WTC11 (cell line): ENCODE data around the gene SLC1A4. TPM values are rescaled to one million over a fixed set of nuclear protein-coding genes. Genes with fewer than 3 reads are reported as not detected.

ENCODE experiments used
- ATAC-seq: fragments of 200-7000 bp; cut with Tn5 transposase; 2 replicates; pipeline ENCODE4 v1.10.0; 2021; ENCODE audit warnings: mild to moderate bottlenecking, moderate library complexity
- CTCF ChIA-PET: fragments of 300-600 bp; sonication (Branson Sonifier 250); formaldehyde crosslinking; loops from one replicate; lab custom pipeline; 2021; ENCODE audit warnings: antibody characterized with exemption; lab: Charles Lee
- POLR2A ChIA-PET: fragments of 350-600 bp; sonication (Branson Sonifier 250); formaldehyde crosslinking; loops from one replicate; lab custom pipeline; 2021; ENCODE audit warnings: antibody characterized with exemption; lab: Charles Lee
- DNase-seq: peaks from one replicate; pipeline ENCODE4 v3.0.0; 2021; ENCODE audit warnings: low spot score
- H3K27ac Mint-ChIP-seq: 2 replicates; pipeline ENCODE4 v1.8.0; 2021; ENCODE audit warnings: mixed read lengths
- H3K27me3 Mint-ChIP-seq: 2 replicates; pipeline ENCODE4 v1.8.0; 2021; ENCODE audit warnings: low read depth, mild to moderate bottlenecking, moderate library complexity, mixed read lengths
- H3K36me3 Mint-ChIP-seq: 2 replicates; pipeline ENCODE4 v1.8.0; 2021; ENCODE audit warnings: mixed read lengths
- H3K4me1 Mint-ChIP-seq: 2 replicates; pipeline ENCODE4 v1.8.0; 2022; ENCODE audit warnings: mixed read lengths
- H3K4me3 Mint-ChIP-seq: 2 replicates; pipeline ENCODE4 v1.8.0; 2021; ENCODE audit warnings: mild to moderate bottlenecking, moderate library complexity, mixed read lengths
- H3K9me3 Mint-ChIP-seq: 2 replicates; pipeline ENCODE4 v1.8.0; 2021; ENCODE audit warnings: mixed read lengths
- ARID4B ChIP-seq: sonication (generic); formaldehyde crosslinking; IDR thresholded peaks from 2 replicates; pipeline ENCODE4 v1.8.0; 2023; ENCODE audit warnings: missing genetic modification reagents, mild to moderate bottlenecking, borderline replicate concordance
- CREB1 ChIP-seq: sonication (generic); formaldehyde crosslinking; IDR thresholded peaks from 2 replicates; pipeline ENCODE4 v1.8.0; 2023; ENCODE audit warnings: mild to moderate bottlenecking, missing genetic modification reagents
- E2F5 ChIP-seq: sonication (generic); formaldehyde crosslinking; IDR thresholded peaks from 2 replicates; pipeline ENCODE4 v1.8.1; 2022; ENCODE audit warnings: mild to moderate bottlenecking, moderate library complexity, missing genetic modification reagents
- ELF4 ChIP-seq: sonication (generic); formaldehyde crosslinking; IDR thresholded peaks from 2 replicates; pipeline ENCODE4 v1.8.1; 2022; ENCODE audit warnings: low read depth, mild to moderate bottlenecking, moderate library complexity, missing genetic modification reagents
- EMX1 ChIP-seq: fragments of 250-450 bp; sonication (Bioruptor Pico); IDR thresholded peaks from 2 replicates; pipeline ENCODE4 v1.8.0; 2021; ENCODE audit warnings: mild to moderate bottlenecking
- ESRRA ChIP-seq: sonication (generic); formaldehyde crosslinking; IDR thresholded peaks from 2 replicates; pipeline ENCODE4 v1.8.1; 2022; ENCODE audit warnings: mild to moderate bottlenecking, missing genetic modification reagents, borderline replicate concordance
- FOXP4 ChIP-seq: sonication (generic); formaldehyde crosslinking; IDR thresholded peaks from 2 replicates; pipeline ENCODE4 v1.8.0; 2022; ENCODE audit warnings: mild to moderate bottlenecking, missing genetic modification reagents
- GABPB1 ChIP-seq: sonication (generic); formaldehyde crosslinking; IDR thresholded peaks from 2 replicates; pipeline ENCODE4 v1.8.1; 2023; ENCODE audit warnings: mild to moderate bottlenecking, missing genetic modification reagents
- GTF2I ChIP-seq: fragments of 250-450 bp; sonication (Bioruptor Pico); conservative IDR thresholded peaks from 2 replicates; pipeline ENCODE4 v1.4.0; 2021; ENCODE audit warnings: mild to moderate bottlenecking
- NFATC4 ChIP-seq: fragments of 250-450 bp; sonication (Bioruptor Pico); IDR thresholded peaks from 2 replicates; pipeline ENCODE4 v1.9.0; 2021; ENCODE audit warnings: mild to moderate bottlenecking
- PRRX2 ChIP-seq: fragments of 250-450 bp; sonication (Bioruptor Pico); IDR thresholded peaks from 2 replicates; pipeline ENCODE4 v1.8.0; 2021; ENCODE audit warnings: mild to moderate bottlenecking
- SMAD3 ChIP-seq: sonication (generic); formaldehyde crosslinking; IDR thresholded peaks from 2 replicates; pipeline ENCODE4 v1.8.0; 2022; ENCODE audit warnings: missing genetic modification reagents, mild to moderate bottlenecking, borderline replicate concordance
- USF2 ChIP-seq: sonication (generic); formaldehyde crosslinking; IDR thresholded peaks from 2 replicates; pipeline ENCODE4 v1.8.1; 2023; ENCODE audit warnings: mild to moderate bottlenecking, missing genetic modification reagents, moderate library complexity
- ZNF317 ChIP-seq: sonication (generic); formaldehyde crosslinking; IDR thresholded peaks from 2 replicates; pipeline ENCODE4 v1.8.1; 2023; ENCODE audit warnings: low read depth, mild to moderate bottlenecking, moderate library complexity, missing genetic modification reagents, borderline replicate concordance
- ZNF396 ChIP-seq: fragments of 250-450 bp; sonication (Bioruptor Pico); IDR thresholded peaks from 2 replicates; pipeline ENCODE4 v1.8.0; 2021; ENCODE audit warnings: mild to moderate bottlenecking, moderate library complexity, borderline replicate concordance
- ZNF425 ChIP-seq: fragments of 250-450 bp; sonication (Bioruptor Pico); conservative IDR thresholded peaks from 2 replicates; pipeline ENCODE4 v1.9.0; 2021; ENCODE audit warnings: mild to moderate bottlenecking
- ZSCAN18 ChIP-seq: fragments of 250-450 bp; sonication (Bioruptor Pico); IDR thresholded peaks from 2 replicates; pipeline ENCODE4 v2.1.2; 2022; ENCODE audit warnings: mild to moderate bottlenecking, moderate library complexity
- total RNA-seq: library from RNA; stranded (reverse); gene quantifications from 3 replicates; pipeline ENCODE4 v1.2.3, GENCODE V29; 2021

Gene SLC1A4
- total RNA-seq, 1 experiment from 2014 or later, result 1.6 TPM

- H3K4me1 Mint-ChIP-seq, result peaks cover 33% of the 10 kb centered on the region
- no peaks in the 10 kb centered on the region for H3K9me3 Mint-ChIP-seq
- ATAC-seq, result no peak
- DNase-seq, result no peak
- H3K27ac Mint-ChIP-seq, result no peak overlapping the region; the same call in 1 of the 2 replicates
- ChIA-PET POLR2A (interaction anchor here (0.6 kb wide), 1 partner anchor 66 kb away, joined by 4 read pairs; no protein-coding TSS in a partner anchor), CTCF (interaction anchor here (0.7 to 2.5 kb wide), 5 partner anchors 8 to 129 kb away, joined by 3 to 13 read pairs (median 5); partner anchors contain the start of gene RAB1A)
- peak overlapping the region; percentile 86 for H3K4me3 Mint-ChIP-seq
- no peaks in the 10 kb centered on the region; the same call in 1 of the 2 replicates for H3K36me3 Mint-ChIP-seq
- H3K27me3 Mint-ChIP-seq, result no peaks in the 10 kb centered on the region; the same call in 1 of the 2 replicates
- TF ChIP-seq GTF2I (no peak), E2F5 (no peak), PRRX2 (CRISPR knock-in tag) (no peak), NFATC4 (CRISPR knock-in tag) (no peak), ESRRA (CRISPR knock-in tag) (no peak), ZSCAN18 (CRISPR knock-in tag) (no peak), ZNF317 (CRISPR knock-in tag) (no peak), SMAD3 (CRISPR knock-in tag) (no peak), USF2 (no peak), EMX1 (CRISPR knock-in tag) (no peak), GABPB1 (CRISPR knock-in tag) (no peak), ELF4 (CRISPR knock-in tag) (no peak), CREB1 (CRISPR knock-in tag) (no peak), ZNF396 (CRISPR knock-in tag) (no peak)
These were observed 68.3 kb downstream of the SLC1A4 start for GRCh38 chr2:65057391-65058052.

- Mint-ChIP-seq H3K4me1 (peaks cover 33% of the 10 kb centered on the region), H3K9me3 (no peaks in the 10 kb centered on the region), H3K4me3 (no peak overlapping the region), H3K36me3 (no peaks in the 10 kb centered on the region), H3K27me3 (no peaks in the 10 kb centered on the region; the same call in 1 of the 2 replicates), H3K27ac (no peak overlapping the region)
- POLR2A ChIA-PET, result no interaction called here
- DNase-seq, result no peak
- ATAC-seq, result no peak
- TF ChIP-seq ZNF425 (CRISPR knock-in tag) (no peak), FOXP4 (CRISPR knock-in tag) (no peak), ARID4B (CRISPR knock-in tag) (no peak)
- CTCF ChIA-PET, result interaction anchor here (0.6 to 2.0 kb wide), 5 partner anchors 12 to 1428 kb away, joined by 3 to 6 read pairs (median 4); partner anchors contain the start of gene RAB1A
These were observed 69.9 kb downstream of the SLC1A4 start for GRCh38 chr2:65059071-65059470.
